HL-60 (cell line): ENCODE measurements around the gene NID2.

Experiments
- POLR2AphosphoS5 ChIP-seq: IDR thresholded peaks from 2 replicates; pipeline ENCODE4 v1.6.1; 2012; ENCODE audit warnings: low read depth
- SPI1 ChIP-seq: IDR thresholded peaks from 2 replicates; pipeline ENCODE4 v1.6.1; 2012; ENCODE audit warnings: low read depth, mild to moderate bottlenecking, borderline replicate concordance
- TF ChIP-seq, protein P1 (sequence below): IDR thresholded peaks from one replicate; pipeline ENCODE4 v1.5.1; 2011; ENCODE audit warnings: low read length, control low read depth, inconsistent platforms; ENCODE audit not compliant: insufficient read depth
- TF ChIP-seq, protein P2 (sequence below): IDR thresholded peaks from 2 replicates; pipeline ENCODE4 v1.6.1; 2012; ENCODE audit warnings: low read depth; ENCODE audit not compliant: insufficient replicate concordance

DNA sequence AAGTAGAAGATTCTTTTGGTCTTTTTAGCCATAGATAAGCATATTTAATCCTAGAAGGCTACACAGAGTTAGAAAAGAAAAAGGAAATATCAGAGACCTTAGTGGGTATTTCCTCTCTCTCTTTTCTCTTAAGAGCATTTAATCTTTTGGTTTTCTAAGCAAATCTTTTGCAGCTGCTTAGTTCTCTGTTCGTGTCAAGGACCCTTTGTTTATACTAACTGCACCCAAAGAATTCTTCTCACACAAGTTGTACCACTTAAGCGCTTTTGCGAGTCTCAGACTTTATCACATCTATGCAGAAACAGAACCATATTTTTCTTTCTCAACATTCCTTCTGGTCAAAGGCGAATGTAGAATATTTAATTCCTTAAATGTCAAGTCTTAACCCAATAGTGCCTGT, 17.9 kb upstream of the NID2 start:
- TF ChIP-seq POLR2AphosphoS5 = no peak
- TF ChIP-seq, protein P1, sequence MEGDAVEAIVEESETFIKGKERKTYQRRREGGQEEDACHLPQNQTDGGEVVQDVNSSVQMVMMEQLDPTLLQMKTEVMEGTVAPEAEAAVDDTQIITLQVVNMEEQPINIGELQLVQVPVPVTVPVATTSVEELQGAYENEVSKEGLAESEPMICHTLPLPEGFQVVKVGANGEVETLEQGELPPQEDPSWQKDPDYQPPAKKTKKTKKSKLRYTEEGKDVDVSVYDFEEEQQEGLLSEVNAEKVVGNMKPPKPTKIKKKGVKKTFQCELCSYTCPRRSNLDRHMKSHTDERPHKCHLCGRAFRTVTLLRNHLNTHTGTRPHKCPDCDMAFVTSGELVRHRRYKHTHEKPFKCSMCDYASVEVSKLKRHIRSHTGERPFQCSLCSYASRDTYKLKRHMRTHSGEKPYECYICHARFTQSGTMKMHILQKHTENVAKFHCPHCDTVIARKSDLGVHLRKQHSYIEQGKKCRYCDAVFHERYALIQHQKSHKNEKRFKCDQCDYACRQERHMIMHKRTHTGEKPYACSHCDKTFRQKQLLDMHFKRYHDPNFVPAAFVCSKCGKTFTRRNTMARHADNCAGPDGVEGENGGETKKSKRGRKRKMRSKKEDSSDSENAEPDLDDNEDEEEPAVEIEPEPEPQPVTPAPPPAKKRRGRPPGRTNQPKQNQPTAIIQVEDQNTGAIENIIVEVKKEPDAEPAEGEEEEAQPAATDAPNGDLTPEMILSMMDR = no peak
- TF ChIP-seq, protein P2, sequence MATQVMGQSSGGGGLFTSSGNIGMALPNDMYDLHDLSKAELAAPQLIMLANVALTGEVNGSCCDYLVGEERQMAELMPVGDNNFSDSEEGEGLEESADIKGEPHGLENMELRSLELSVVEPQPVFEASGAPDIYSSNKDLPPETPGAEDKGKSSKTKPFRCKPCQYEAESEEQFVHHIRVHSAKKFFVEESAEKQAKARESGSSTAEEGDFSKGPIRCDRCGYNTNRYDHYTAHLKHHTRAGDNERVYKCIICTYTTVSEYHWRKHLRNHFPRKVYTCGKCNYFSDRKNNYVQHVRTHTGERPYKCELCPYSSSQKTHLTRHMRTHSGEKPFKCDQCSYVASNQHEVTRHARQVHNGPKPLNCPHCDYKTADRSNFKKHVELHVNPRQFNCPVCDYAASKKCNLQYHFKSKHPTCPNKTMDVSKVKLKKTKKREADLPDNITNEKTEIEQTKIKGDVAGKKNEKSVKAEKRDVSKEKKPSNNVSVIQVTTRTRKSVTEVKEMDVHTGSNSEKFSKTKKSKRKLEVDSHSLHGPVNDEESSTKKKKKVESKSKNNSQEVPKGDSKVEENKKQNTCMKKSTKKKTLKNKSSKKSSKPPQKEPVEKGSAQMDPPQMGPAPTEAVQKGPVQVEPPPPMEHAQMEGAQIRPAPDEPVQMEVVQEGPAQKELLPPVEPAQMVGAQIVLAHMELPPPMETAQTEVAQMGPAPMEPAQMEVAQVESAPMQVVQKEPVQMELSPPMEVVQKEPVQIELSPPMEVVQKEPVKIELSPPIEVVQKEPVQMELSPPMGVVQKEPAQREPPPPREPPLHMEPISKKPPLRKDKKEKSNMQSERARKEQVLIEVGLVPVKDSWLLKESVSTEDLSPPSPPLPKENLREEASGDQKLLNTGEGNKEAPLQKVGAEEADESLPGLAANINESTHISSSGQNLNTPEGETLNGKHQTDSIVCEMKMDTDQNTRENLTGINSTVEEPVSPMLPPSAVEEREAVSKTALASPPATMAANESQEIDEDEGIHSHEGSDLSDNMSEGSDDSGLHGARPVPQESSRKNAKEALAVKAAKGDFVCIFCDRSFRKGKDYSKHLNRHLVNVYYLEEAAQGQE = no peak
- no peak for TF ChIP-seq SPI1
